A673 (cell line): ENCODE data around the gene GATA5. TPM values are rescaled to one million over a fixed set of nuclear protein-coding genes. Genes with fewer than 3 reads are reported as not detected.

Experiments
- BruUV-seq: library from RNA; stranded (reverse); fragments of 400-500 nt; replicated peaks from 2 replicates; lab custom pipeline; 2021; lab: Mats Ljungman, UMichigan
- CTCF ChIA-PET: fragments of 300-600 bp; sonication (Branson Sonifier 250); formaldehyde crosslinking; loops from one replicate; lab custom pipeline; 2022; ENCODE audit warnings: antibody characterized with exemption; lab: Charles Lee
- POLR2A ChIA-PET: fragments of 300-600 bp; sonication (Branson Sonifier 250); formaldehyde crosslinking; loops from one replicate; lab custom pipeline; 2022; ENCODE audit warnings: antibody characterized with exemption; ENCODE audit not compliant: low non-redundant PET; lab: Charles Lee
- DNase-seq: peaks from one replicate; pipeline ENCODE4 v3.0.0-alpha.2; 2015; ENCODE audit warnings: low spot score
- H3K27ac ChIP-seq: fragments of 200-600 bp; sonication (generic); 2 replicates; pipeline ENCODE4 v1.5.1; 2016; ENCODE audit warnings: mixed run types, low read depth, mild to moderate bottlenecking, mixed read lengths, antibody characterized with exemption, low read length; ENCODE audit not compliant: poor library complexity, severe bottlenecking
- H3K27me3 ChIP-seq: fragments of 200-600 bp; sonication (generic); replicated peaks from 2 replicates; pipeline ENCODE4 v1.6.1; 2017; ENCODE audit warnings: mixed run types, low read depth, mild to moderate bottlenecking, mixed read lengths, antibody characterized with exemption, low read length; ENCODE audit not compliant: insufficient read depth, poor library complexity
- H3K36me3 ChIP-seq: fragments of 200-600 bp; sonication (generic); 2 replicates; pipeline ENCODE4 v1.6.1; 2016; ENCODE audit warnings: mixed run types, mild to moderate bottlenecking, mixed read lengths, antibody characterized with exemption, low read length; ENCODE audit not compliant: insufficient read depth, poor library complexity, severe bottlenecking
- H3K4me1 ChIP-seq: fragments of 200-600 bp; sonication (generic); 2 replicates; pipeline ENCODE4 v1.6.1; 2017; ENCODE audit warnings: mixed run types, mild to moderate bottlenecking, mixed read lengths, antibody characterized with exemption, low read length; ENCODE audit not compliant: insufficient read depth, poor library complexity, severe bottlenecking
- H3K4me3 ChIP-seq: fragments of 200-600 bp; sonication (generic); 2 replicates; pipeline ENCODE4 v1.5.1; 2016; ENCODE audit warnings: low read depth, mixed run types, mild to moderate bottlenecking, mixed read lengths, low read length; ENCODE audit not compliant: poor library complexity, severe bottlenecking
- H3K9me3 ChIP-seq: fragments of 200-600 bp; sonication (generic); 2 replicates; pipeline ENCODE4 v1.6.1; 2016; ENCODE audit warnings: mixed run types, low read depth, mild to moderate bottlenecking, mixed read lengths, antibody characterized with exemption, low read length; ENCODE audit not compliant: poor library complexity, severe bottlenecking
- EZH2 ChIP-seq: fragments of 200-600 bp; sonication (generic); IDR thresholded peaks from 2 replicates; pipeline ENCODE4 v1.6.1; 2017; ENCODE audit warnings: borderline replicate concordance, low read depth, mild to moderate bottlenecking, mixed read lengths, antibody characterized with exemption, low read length; ENCODE audit not compliant: poor library complexity, severe bottlenecking
- intact Hi-C: fragments of 100-400 bp; cut with micrococcal nuclease; formaldehyde crosslinking; loops from one replicate; pipeline ENCODE4 v1.10.0; 2022; ENCODE audit not compliant: unreplicated experiment
- total RNA-seq: library from RNA; stranded (reverse); gene quantifications from 2 replicates; pipeline ENCODE4 v1.2.3, GENCODE V29; 2021
- TF ChIP-seq, protein P1 (sequence below): fragments of 300-800, 200-600 bp; sonication (generic); conservative IDR thresholded peaks from 2 replicates; pipeline ENCODE4 v1.5.1; 2017; ENCODE audit warnings: low read depth, mild to moderate bottlenecking, antibody characterized with exemption, low read length, moderate library complexity, mixed read lengths

GATA5 gene
- total RNA-seq, 1 experiment from 2014 or later = not detected

DNA sequence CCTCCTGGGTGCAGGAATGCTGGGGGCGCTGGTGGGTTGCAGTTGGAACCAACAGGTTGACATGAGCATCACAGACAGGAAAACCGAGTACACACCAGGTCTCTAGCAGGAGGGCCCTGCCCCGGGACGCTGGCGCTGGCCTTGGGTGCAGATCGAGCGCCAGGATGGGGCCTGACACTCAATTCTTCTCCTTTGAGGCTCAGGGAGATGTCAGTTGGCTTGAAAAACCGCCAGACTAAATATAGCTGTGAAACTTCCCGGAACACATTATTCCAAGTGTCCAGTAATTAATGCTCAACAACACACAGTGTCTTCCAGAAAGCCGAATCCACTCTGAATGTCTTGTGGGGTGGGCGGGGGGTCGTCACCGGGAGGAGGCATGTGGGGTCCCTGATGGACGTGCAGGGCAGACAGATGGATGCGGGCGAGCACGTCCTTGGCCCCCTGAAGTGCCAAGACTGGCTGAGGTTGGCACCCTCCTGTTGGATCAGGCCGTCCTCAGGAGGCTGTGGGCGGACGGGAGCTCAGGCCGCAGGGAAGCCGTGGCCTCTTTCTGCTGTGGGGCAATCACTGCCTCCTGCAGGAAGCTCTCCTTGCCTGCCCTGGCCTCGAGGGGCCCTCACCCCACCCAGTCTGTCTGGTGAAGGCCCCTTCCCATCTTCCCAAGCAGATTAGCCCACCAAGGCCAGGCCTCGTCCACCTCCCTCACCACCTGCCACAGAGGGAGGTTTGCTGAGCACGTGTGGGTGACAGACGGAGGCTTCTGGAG is 19.4 kb upstream of the GATA5 start:
- Histone ChIP-seq H3K27me3 (no peaks in the 10 kb centered on the region), H3K36me3 (no peaks in the 10 kb centered on the region), H3K4me1 (no peaks in the 10 kb centered on the region), H3K9me3 (no peaks in the 10 kb centered on the region), H3K4me3 (no peak overlapping the region), H3K27ac (no peak overlapping the region)
- no TSS peak for BruUV-seq
- DNase-seq = no peak
- TF ChIP-seq EZH2 = no peak
- TF ChIP-seq, protein P1, sequence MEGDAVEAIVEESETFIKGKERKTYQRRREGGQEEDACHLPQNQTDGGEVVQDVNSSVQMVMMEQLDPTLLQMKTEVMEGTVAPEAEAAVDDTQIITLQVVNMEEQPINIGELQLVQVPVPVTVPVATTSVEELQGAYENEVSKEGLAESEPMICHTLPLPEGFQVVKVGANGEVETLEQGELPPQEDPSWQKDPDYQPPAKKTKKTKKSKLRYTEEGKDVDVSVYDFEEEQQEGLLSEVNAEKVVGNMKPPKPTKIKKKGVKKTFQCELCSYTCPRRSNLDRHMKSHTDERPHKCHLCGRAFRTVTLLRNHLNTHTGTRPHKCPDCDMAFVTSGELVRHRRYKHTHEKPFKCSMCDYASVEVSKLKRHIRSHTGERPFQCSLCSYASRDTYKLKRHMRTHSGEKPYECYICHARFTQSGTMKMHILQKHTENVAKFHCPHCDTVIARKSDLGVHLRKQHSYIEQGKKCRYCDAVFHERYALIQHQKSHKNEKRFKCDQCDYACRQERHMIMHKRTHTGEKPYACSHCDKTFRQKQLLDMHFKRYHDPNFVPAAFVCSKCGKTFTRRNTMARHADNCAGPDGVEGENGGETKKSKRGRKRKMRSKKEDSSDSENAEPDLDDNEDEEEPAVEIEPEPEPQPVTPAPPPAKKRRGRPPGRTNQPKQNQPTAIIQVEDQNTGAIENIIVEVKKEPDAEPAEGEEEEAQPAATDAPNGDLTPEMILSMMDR = no peak
- intact Hi-C loops = no loop called here
- CTCF ChIA-PET = no interaction called here
- POLR2A ChIA-PET = no interaction called here

- H3K36me3 ChIP-seq = no peaks in the 10 kb centered on the region
- no peaks in the 10 kb centered on the region for H3K27me3 ChIP-seq
- POLR2A ChIA-PET = no interaction called here
- H3K9me3 ChIP-seq = no peaks in the 10 kb centered on the region
- TF ChIP-seq EZH2 = no peak
- TF ChIP-seq, protein P1 = no peak
- H3K4me1 ChIP-seq = no peaks in the 10 kb centered on the region
- no peak overlapping the region for H3K27ac ChIP-seq
- intact Hi-C loops = no loop called here
- no TSS peak for BruUV-seq
- DNase-seq = no peak
- CTCF ChIA-PET = no interaction called here
- no peak overlapping the region for H3K4me3 ChIP-seq
These were observed 18.7 kb upstream of the GATA5 start for GRCh38 chr20:62494537-62494936.

DNA sequence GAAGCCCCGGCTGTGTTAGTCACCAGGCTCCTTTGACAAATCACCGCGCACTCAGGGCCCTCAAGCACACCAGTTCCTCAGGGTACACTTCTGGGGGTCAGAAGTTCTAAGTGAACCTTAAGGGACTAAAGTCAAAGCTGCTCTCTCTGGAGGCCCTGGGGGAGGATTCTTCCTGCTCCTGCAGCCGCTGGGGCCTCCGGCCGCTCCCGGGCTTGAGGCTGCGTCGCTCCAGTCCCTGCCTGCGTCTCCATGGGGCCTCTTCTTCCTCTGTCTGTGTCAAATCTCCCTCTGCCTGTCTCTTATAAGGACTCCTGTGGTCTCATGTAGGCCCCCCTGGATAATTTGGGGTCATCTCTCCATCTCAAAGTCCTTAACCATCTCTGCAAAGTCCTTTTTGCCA is 18.1 kb upstream of the GATA5 start:
- CTCF ChIA-PET = no interaction called here
- Histone ChIP-seq H3K27me3 (peaks cover 6% of the 10 kb centered on the region), H3K4me3 (no peak overlapping the region), H3K4me1 (no peaks in the 10 kb centered on the region), H3K36me3 (no peaks in the 10 kb centered on the region), H3K27ac (no peak overlapping the region), H3K9me3 (no peaks in the 10 kb centered on the region)
- TF ChIP-seq EZH2 = no peak
- TF ChIP-seq, protein P1 = no peak
- no peak for DNase-seq
- BruUV-seq = no TSS peak
- intact Hi-C loops = no loop called here
- POLR2A ChIA-PET = no interaction called here
